HCT116 (cell line): ENCODE results near the gene ORC3. TPM values are rescaled to one million over a fixed set of nuclear protein-coding genes. Genes with fewer than 3 reads are reported as not detected.

Experiments
- ATAC-seq: fragments of 200-7000 bp; cut with Tn5 transposase; 2 replicates; pipeline ENCODE4 v1.9.1; 2020; ENCODE audit warnings: mild to moderate bottlenecking, moderate library complexity
- BruUV-seq: library from RNA; stranded (reverse); fragments of 400-500 nt; replicated peaks from 2 replicates; lab custom pipeline; 2021; lab: Mats Ljungman, UMichigan
- CTCF ChIA-PET: fragments of 300-600 bp; sonication (Branson Sonifier 250); formaldehyde crosslinking; loops from one replicate; lab custom pipeline; 2021; ENCODE audit warnings: antibody characterized with exemption; lab: Charles Lee
- POLR2A ChIA-PET: fragments of 300-600, 350-600 bp; sonication (Branson Sonifier 250); formaldehyde crosslinking; loops from one replicate; lab custom pipeline; 2021; ENCODE audit warnings: antibody characterized with exemption; lab: Charles Lee
- RAD21 ChIA-PET, 2 experiments: fragments of 300-600 bp; sonication (Branson Sonifier 250); formaldehyde crosslinking; loops; one replicate each; lab custom pipeline; 2023; ENCODE audit warnings: low total read pairs in 2 of 2; ENCODE audit not compliant: uncharacterized antibody in 2 of 2, unreplicated experiment in 2 of 2, low non-redundant PET in 1 of 2; lab: Charles Lee
- DNase-seq: peaks from one replicate; pipeline ENCODE4 v3.0.0-alpha.2; 2010; ENCODE audit warnings: low read depth, low spot score
- H2AFZ ChIP-seq: fragments of 200-600 bp; shearing (Covaris generic), sonication (generic); 2 replicates; pipeline ENCODE4 v1.6.1; 2017; ENCODE audit warnings: low read depth, mixed run types, mixed read lengths, antibody characterized with exemption, low read length; ENCODE audit not compliant: poor library complexity, severe bottlenecking
- H3K27ac ChIP-seq: 2 replicates; pipeline ENCODE4 v1.5.1; 2012; ENCODE audit warnings: low read depth, low read length
- H3K27me3 ChIP-seq: fragments of 200-600 bp; sonication (generic); 2 replicates; pipeline ENCODE4 v1.6.1; 2016; ENCODE audit warnings: mixed run types, low read length, mixed read lengths; ENCODE audit not compliant: insufficient read depth
- H3K36me3 ChIP-seq, 2 experiments: fragments of 200-500 bp in 1 of 2; fragments of 200-600 bp in 1 of 2; sonication (Bioruptor generic) in 1 of 2; sonication (generic) in 1 of 2; 2 replicates each; pipeline versions ENCODE4 v1.5.1 to v1.6.1; 2014 to 2016; ENCODE audit warnings: low read length in 2 of 2, inconsistent platforms in 1 of 2, mixed read lengths in 1 of 2, mixed run types in 1 of 2; ENCODE audit not compliant: insufficient read depth in 2 of 2, control insufficient read depth in 1 of 2
- H3K4me1 ChIP-seq, 2 experiments: fragments of 200-600 bp in 1 of 2; sonication (generic) in 1 of 2; 2 replicates each; pipeline versions ENCODE4 v1.5.1 to v1.6.1; 2012 to 2017; ENCODE audit warnings: low read length in 2 of 2, inconsistent platforms in 1 of 2, mild to moderate bottlenecking in 1 of 2, mixed read lengths in 1 of 2, mixed run types in 1 of 2, moderate library complexity in 1 of 2; ENCODE audit not compliant: insufficient read depth in 2 of 2, control insufficient read depth in 1 of 2
- H3K4me2 ChIP-seq: fragments of 200-600 bp; sonication (generic); 2 replicates; pipeline ENCODE4 v1.6.1; 2017; ENCODE audit warnings: mixed run types, low read length, mixed read lengths
- H3K4me3 ChIP-seq, 2 experiments: fragments of 200-600 bp in 1 of 2; sonication (generic) in 1 of 2; replicated peaks in 1 of 2; 2 replicates each; pipeline ENCODE4 v1.5.1; 2011 to 2016; ENCODE audit warnings: low read length in 2 of 2, control low read depth in 1 of 2, low read depth in 1 of 2, mild to moderate bottlenecking in 1 of 2, mixed read lengths in 1 of 2, mixed run types in 1 of 2
- H3K79me2 ChIP-seq: fragments of 200-600 bp; sonication (generic); 2 replicates; pipeline ENCODE4 v1.6.1; 2017; ENCODE audit warnings: mild to moderate bottlenecking, mixed run types, low read length, moderate library complexity, mixed read lengths; ENCODE audit not compliant: insufficient read depth
- H3K9ac ChIP-seq: fragments of 200-600 bp; sonication (generic); 2 replicates; pipeline ENCODE4 v1.6.1; 2016; ENCODE audit warnings: low read length, mixed read lengths
- H3K9me2 ChIP-seq: fragments of 200-600 bp; sonication (generic), shearing (Covaris generic); 2 replicates; pipeline ENCODE4 v1.6.1; 2017; ENCODE audit warnings: mixed run types, mild to moderate bottlenecking, moderate library complexity; ENCODE audit not compliant: insufficient read depth
- H3K9me3 ChIP-seq, 2 experiments: fragments of 200-500 bp in 1 of 2; fragments of 200-600 bp in 1 of 2; sonication (Bioruptor generic) in 1 of 2; sonication (generic) in 1 of 2; 2 replicates each; pipeline ENCODE4 v1.6.1; 2014 to 2017; ENCODE audit warnings: low read length in 2 of 2, mixed read lengths in 2 of 2, inconsistent platforms in 1 of 2, low read depth in 1 of 2, mild to moderate bottlenecking in 1 of 2, mixed run types in 1 of 2, moderate library complexity in 1 of 2; ENCODE audit not compliant: control insufficient read depth in 1 of 2, insufficient read depth in 1 of 2
- H4K20me1 ChIP-seq: fragments of 200-600 bp; sonication (generic), shearing (Covaris generic); 2 replicates; pipeline ENCODE4 v1.6.1; 2017; ENCODE audit warnings: mixed run types, mild to moderate bottlenecking, moderate library complexity; ENCODE audit not compliant: insufficient read depth
- ATF3 ChIP-seq: IDR thresholded peaks from 2 replicates; pipeline ENCODE4 v1.6.1; 2012
- CBX3 ChIP-seq: IDR thresholded peaks from 2 replicates; pipeline ENCODE4 v1.6.1; 2012; ENCODE audit warnings: low read depth
- CEBPB ChIP-seq: IDR thresholded peaks from 2 replicates; pipeline ENCODE4 v1.6.1; 2012; ENCODE audit warnings: low read depth
- CTCF ChIP-seq, 3 experiments: fragments of 200-600 bp in 1 of 3; sonication (generic) in 1 of 3; IDR thresholded peaks in 2 of 3; conservative IDR thresholded peaks in 1 of 3; 2 replicates each; pipeline ENCODE4 v1.5.1; 2012 to 2017; ENCODE audit warnings: low read depth in 2 of 3, low read length in 2 of 3, antibody characterized with exemption in 1 of 3, borderline replicate concordance in 1 of 3, control low read depth in 1 of 3, mild to moderate bottlenecking in 1 of 3, mixed read lengths in 1 of 3, mixed run types in 1 of 3, moderate library complexity in 1 of 3; ENCODE audit not compliant: insufficient read depth in 1 of 3
- ELF1 ChIP-seq: IDR thresholded peaks from 2 replicates; pipeline ENCODE4 v1.6.1; 2012; ENCODE audit warnings: low read depth, borderline replicate concordance
- EZH2 ChIP-seq: fragments of 200-600 bp; sonication (generic); IDR thresholded peaks from 2 replicates; pipeline ENCODE4 v1.6.1; 2017; ENCODE audit warnings: antibody characterized with exemption, mixed run types
- EZH2phosphoT487 ChIP-seq: fragments of 200-600 bp; IDR thresholded peaks from 2 replicates; pipeline ENCODE4 v1.6.1; 2018; ENCODE audit warnings: antibody characterized with exemption, borderline replicate concordance
- FOSL1 ChIP-seq: IDR thresholded peaks from 2 replicates; pipeline ENCODE4 v1.6.1; 2012; ENCODE audit warnings: low read depth
- JUND ChIP-seq: IDR thresholded peaks from 2 replicates; pipeline ENCODE4 v1.6.1; 2012
- MAX ChIP-seq: IDR thresholded peaks from 2 replicates; pipeline ENCODE4 v1.6.1; 2012
- POLR2A ChIP-seq: IDR thresholded peaks from 2 replicates; pipeline ENCODE4 v1.7.0; 2011; ENCODE audit warnings: borderline replicate concordance; ENCODE audit not compliant: insufficient read depth, insufficient read length; ENCODE audit errors: extremely low read depth
- POLR2AphosphoS5 ChIP-seq: IDR thresholded peaks from 2 replicates; pipeline ENCODE4 v1.6.1; 2011; ENCODE audit warnings: mild to moderate bottlenecking, low read depth, low read length, moderate library complexity
- RAD21 ChIP-seq: IDR thresholded peaks from 2 replicates; pipeline ENCODE4 v1.6.1; 2012; ENCODE audit warnings: low read depth, mild to moderate bottlenecking
- SIN3A ChIP-seq: IDR thresholded peaks from 2 replicates; pipeline ENCODE4 v1.6.1; 2012; ENCODE audit warnings: low read depth
- SRF ChIP-seq: IDR thresholded peaks from 2 replicates; pipeline ENCODE4 v1.6.1; 2012; ENCODE audit warnings: low read depth
- TCF7L2 ChIP-seq: IDR thresholded peaks from 2 replicates; pipeline ENCODE4 v1.7.0; 2011; ENCODE audit warnings: borderline replicate concordance, inconsistent platforms; ENCODE audit not compliant: insufficient read depth, insufficient read length; ENCODE audit errors: extremely low read depth
- YY1 ChIP-seq: IDR thresholded peaks from 2 replicates; pipeline ENCODE4 v1.6.1; 2011; ENCODE audit warnings: low read length, low read depth, moderate library complexity, mild to moderate bottlenecking; ENCODE audit not compliant: insufficient replicate concordance; ENCODE audit errors: extremely low read depth
- ZBTB33 ChIP-seq: IDR thresholded peaks from 2 replicates; pipeline ENCODE4 v1.6.1; 2011; ENCODE audit warnings: mild to moderate bottlenecking, low read length, moderate library complexity; ENCODE audit not compliant: insufficient replicate concordance; ENCODE audit errors: extremely low read depth
- ZFX ChIP-seq: fragments of 450-650 bp; IDR thresholded peaks from 2 replicates; pipeline ENCODE4 v1.6.1; 2017
- intact Hi-C: fragments of 100-400 bp; cut with micrococcal nuclease; formaldehyde crosslinking; loops from 2 replicates; pipeline ENCODE4 v1.10.0; 2022
- total RNA-seq: library from RNA; stranded (reverse); gene quantifications from one replicate; pipeline ENCODE4 v1.2.1, GENCODE V29; 2021; ENCODE audit not compliant: unreplicated experiment

Gene ORC3
- total RNA-seq, 1 experiment from 2014 or later = 34.2 TPM

GRCh38 chr6:87682310-87682709 is 92.4 kb downstream of the ORC3 start:
- POLR2A ChIA-PET = no interaction called here
- peaks cover 94% of the 10 kb centered on the region for H3K79me2 ChIP-seq
- DNase-seq (no peak), ATAC-seq (no peak)
- no peak overlapping the region for H3K4me2 ChIP-seq
- no peak overlapping the region for H3K27ac ChIP-seq
- RAD21 ChIA-PET = no interaction called here
- peaks cover 16% of the 10 kb centered on the region for H4K20me1 ChIP-seq
- no peaks in the 10 kb centered on the region for H3K27me3 ChIP-seq
- no peaks in the 10 kb centered on the region for H3K9me2 ChIP-seq
- TF ChIP-seq EZH2 (no peak), CBX3 (no peak), YY1 (no peak), POLR2AphosphoS5 (no peak), CTCF (IDR thresholded peaks at IDR 0.05 in 2 of 3, conservative IDR thresholded peaks at IDR 0.05 in 1 of 3; ENCODE audit: borderline replicate concordance in 1 of 3, insufficient read depth in 1 of 3, low read depth in 2 of 3, low read length in 2 of 3) (no peak), FOSL1 (no peak), ELF1 (no peak), SRF (no peak), ATF3 (no peak), POLR2A (no peak), EZH2phosphoT487 (no peak), RAD21 (no peak), MAX (no peak), ZFX (no peak), ZBTB33 (no peak), JUND (no peak), SIN3A (no peak), CEBPB (no peak), TCF7L2 (no peak)
- peaks cover 5% of the 10 kb centered on the region in 2 experiments; a peak in 3 of 4 replicates for H3K36me3 ChIP-seq
- CTCF ChIA-PET = no interaction called here
- no peak overlapping the region for H3K4me3 ChIP-seq
- intact Hi-C loops = no loop called here
- BruUV-seq = no TSS peak
- H2AFZ ChIP-seq = no peak overlapping the region
- H3K9ac ChIP-seq = no peak overlapping the region
- H3K9me3 ChIP-seq = no peaks in the 10 kb centered on the region
- no peaks in the 10 kb centered on the region for H3K4me1 ChIP-seq
